Measurements from ENCODE around the gene PHKA2.
"Not testable (repeated sequence)": the region's sequence is repeated elsewhere in the genome, so short reads cannot be mapped to it uniquely, and the experiment has no call there.

The PHKA2 gene

GRCh38 chrX:18995221-18995620, 11.3 kb upstream of the PHKA2 start:
- Mint-ChIP-seq H3K4me3 (no peak overlapping the region), H3K27me3 (peaks cover 16% of the 10 kb centered on the region), H3K27ac (no peak overlapping the region), H3K4me1 (ENCODE audit: low read depth) (no peaks in the 10 kb centered on the region), H3K36me3 (ENCODE audit: low read depth) (no peaks in the 10 kb centered on the region), H3K9me3 (no peaks in the 10 kb centered on the region)
- DNase-seq: no peak

- Mint-ChIP-seq H3K27me3 (peaks cover 16% of the 10 kb centered on the region), H3K4me3 (no peak overlapping the region), H3K36me3 (ENCODE audit: low read depth) (no peaks in the 10 kb centered on the region), H3K27ac (no peak overlapping the region), H3K9me3 (no peaks in the 10 kb centered on the region), H3K4me1 (ENCODE audit: low read depth) (no peaks in the 10 kb centered on the region)
- no peak for DNase-seq
Measured at GRCh38 chrX:18994713-18995112, 10.8 kb upstream of the PHKA2 start.

GRCh38 chrX:18992829-18993228, 8.9 kb upstream of the PHKA2 start:
- H3K27ac Mint-ChIP-seq: no peak overlapping the region
- H3K36me3 Mint-ChIP-seq (ENCODE audit: low read depth): no peaks in the 10 kb centered on the region
- H3K4me1 Mint-ChIP-seq (ENCODE audit: low read depth): no peaks in the 10 kb centered on the region
- H3K27me3 Mint-ChIP-seq: peaks cover 12% of the 10 kb centered on the region
- no peak for DNase-seq
- H3K4me3 Mint-ChIP-seq: no peak overlapping the region
- no peaks in the 10 kb centered on the region for H3K9me3 Mint-ChIP-seq

DNA sequence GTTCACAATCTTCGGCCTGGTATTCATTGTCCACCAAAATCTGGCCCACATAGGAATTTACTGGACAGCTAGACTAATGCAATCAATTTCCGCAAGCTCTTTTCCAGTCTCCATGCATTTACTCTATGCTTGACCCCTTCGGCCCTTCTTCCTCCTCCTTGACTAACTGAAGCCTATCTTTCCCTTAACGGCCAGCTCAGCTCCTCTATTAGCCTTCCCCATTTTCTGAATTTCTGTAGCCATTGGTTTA, 1.2 kb upstream of the PHKA2 start:
- Mint-ChIP-seq H3K27ac (peak overlapping the region; percentile 94), H3K4me1 (ENCODE audit: low read depth) (peaks cover 22% of the 10 kb centered on the region), H3K4me3 (peak overlapping the region; percentile 81), H3K9me3 (no peaks in the 10 kb centered on the region), H3K36me3 (ENCODE audit: low read depth) (no peaks in the 10 kb centered on the region), H3K27me3 (peaks cover 18% of the 10 kb centered on the region)
- no peak for DNase-seq

- no peaks in the 10 kb centered on the region for H3K36me3 Mint-ChIP-seq (ENCODE audit: low read depth)
- H3K4me1 Mint-ChIP-seq (ENCODE audit: low read depth): peaks cover 22% of the 10 kb centered on the region
- no peaks in the 10 kb centered on the region for H3K9me3 Mint-ChIP-seq
- H3K27me3 Mint-ChIP-seq: peaks cover 18% of the 10 kb centered on the region
- H3K4me3 Mint-ChIP-seq: peak overlapping the region; percentile 81
- H3K27ac Mint-ChIP-seq: peak overlapping the region; percentile 94
- peak; percentile 89 for DNase-seq
Measured at GRCh38 chrX:18984381-18985185, 669 bp upstream of the PHKA2 start.

DNA sequence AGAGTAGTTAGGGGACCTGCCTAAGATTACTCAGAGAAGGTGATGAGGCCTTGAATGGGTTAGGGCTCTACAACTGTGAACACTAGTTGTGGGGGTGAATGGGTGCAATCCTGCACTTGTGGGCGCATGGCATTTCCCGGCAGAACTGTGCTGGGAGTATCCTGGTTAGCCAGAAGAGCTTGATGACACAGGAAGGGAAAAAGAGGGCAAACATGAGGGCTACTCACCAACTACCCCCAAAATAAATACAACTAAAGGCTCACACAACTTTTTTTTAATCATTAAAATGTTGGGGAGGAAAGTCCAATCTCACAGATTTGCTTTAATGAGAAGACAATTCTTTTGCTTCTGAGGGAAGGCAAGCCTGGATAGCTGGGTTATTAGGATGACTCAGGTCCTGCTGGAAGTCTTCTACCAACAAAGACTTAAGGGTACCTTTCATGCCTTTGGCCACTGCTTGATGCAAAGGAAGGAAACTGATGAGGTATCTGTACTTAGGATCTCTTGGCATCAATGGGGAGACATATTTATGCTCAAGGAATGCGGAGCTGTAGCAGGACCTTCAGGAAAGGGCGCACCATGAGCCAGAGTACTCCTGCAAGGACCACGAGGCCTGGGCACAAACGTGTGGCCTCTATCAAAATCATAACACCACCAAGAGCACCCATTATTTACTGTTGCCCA, 2.6 kb downstream of the PHKA2 start:
- Mint-ChIP-seq H3K27ac (no peak overlapping the region), H3K27me3 (peaks cover 14% of the 10 kb centered on the region), H3K4me3 (no peak overlapping the region), H3K4me1 (ENCODE audit: low read depth) (peaks cover 22% of the 10 kb centered on the region), H3K9me3 (no peaks in the 10 kb centered on the region), H3K36me3 (ENCODE audit: low read depth) (no peaks in the 10 kb centered on the region)
- DNase-seq: no peak

DNA sequence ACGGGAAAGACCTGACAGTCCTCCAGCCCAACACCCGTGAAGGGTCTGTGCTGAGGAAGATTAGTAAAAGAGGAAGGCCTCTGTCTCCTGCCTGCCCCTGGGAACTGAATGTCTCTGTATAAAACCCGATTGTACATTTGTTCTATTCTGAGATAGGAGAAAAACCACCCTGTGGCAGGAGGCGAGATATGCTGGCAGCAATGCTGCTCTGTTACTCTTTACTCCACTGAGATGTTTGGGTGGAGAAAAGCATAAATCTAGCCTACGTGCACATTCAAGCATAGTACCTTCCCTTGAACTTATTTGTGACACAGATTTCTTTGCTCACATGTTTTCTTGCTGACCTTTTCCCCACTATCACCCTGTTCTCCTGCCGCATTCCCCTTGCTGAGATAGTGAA, 3.7 kb downstream of the PHKA2 start:
- H3K36me3 Mint-ChIP-seq (ENCODE audit: low read depth); DNase-seq; H3K4me3 Mint-ChIP-seq; H3K9me3 Mint-ChIP-seq; H3K27ac Mint-ChIP-seq: not testable (repeated sequence)
- peaks cover 14% of the 10 kb centered on the region for H3K27me3 Mint-ChIP-seq
- peaks cover 19% of the 10 kb centered on the region for H3K4me1 Mint-ChIP-seq (ENCODE audit: low read depth)

GRCh38 chrX:18974993-18975392, 8.9 kb downstream of the PHKA2 start:
- Mint-ChIP-seq H3K4me3 (no peak overlapping the region), H3K27me3 (peaks cover 4% of the 10 kb centered on the region), H3K4me1 (ENCODE audit: low read depth) (no peaks in the 10 kb centered on the region), H3K36me3 (ENCODE audit: low read depth) (no peaks in the 10 kb centered on the region), H3K27ac (no peak overlapping the region), H3K9me3 (no peaks in the 10 kb centered on the region)
- no peak for DNase-seq

DNA sequence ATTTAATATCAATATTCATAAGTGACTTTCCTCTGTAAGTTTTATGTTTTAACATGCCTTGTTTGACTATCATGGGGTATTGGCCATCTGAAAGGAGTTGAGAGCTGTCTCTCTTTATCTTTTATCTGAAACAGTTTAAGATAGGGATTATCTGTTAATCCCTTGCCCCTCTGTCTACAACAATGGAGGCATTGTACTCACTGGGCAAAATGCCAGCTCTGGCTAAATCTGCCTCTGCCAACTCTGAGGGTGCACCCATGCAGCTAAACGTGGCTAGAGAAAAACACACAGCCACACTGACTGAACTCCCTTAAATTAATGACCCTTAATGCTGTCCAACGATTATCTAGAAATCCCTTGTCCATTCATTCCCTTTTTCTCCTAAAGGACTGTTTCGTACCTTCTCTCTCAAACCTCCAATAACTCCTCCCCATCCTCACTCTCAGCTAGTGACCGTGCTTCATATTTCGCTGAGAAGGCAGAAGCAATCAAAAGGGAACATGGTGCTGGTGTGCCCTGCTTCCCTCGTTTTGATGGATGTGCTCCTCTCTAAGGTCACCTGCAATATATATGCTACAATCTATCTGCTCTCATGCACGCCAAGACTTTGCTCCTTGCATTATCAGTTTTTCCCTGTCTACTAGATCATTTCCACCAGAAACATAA, 10.3 kb downstream of the PHKA2 start:
- Mint-ChIP-seq H3K36me3 (ENCODE audit: low read depth) (no peaks in the 10 kb centered on the region), H3K27me3 (peaks cover 4% of the 10 kb centered on the region), H3K27ac (no peak overlapping the region), H3K4me1 (ENCODE audit: low read depth) (no peaks in the 10 kb centered on the region), H3K9me3 (no peaks in the 10 kb centered on the region), H3K4me3 (no peak overlapping the region)
- DNase-seq: no peak

DNA sequence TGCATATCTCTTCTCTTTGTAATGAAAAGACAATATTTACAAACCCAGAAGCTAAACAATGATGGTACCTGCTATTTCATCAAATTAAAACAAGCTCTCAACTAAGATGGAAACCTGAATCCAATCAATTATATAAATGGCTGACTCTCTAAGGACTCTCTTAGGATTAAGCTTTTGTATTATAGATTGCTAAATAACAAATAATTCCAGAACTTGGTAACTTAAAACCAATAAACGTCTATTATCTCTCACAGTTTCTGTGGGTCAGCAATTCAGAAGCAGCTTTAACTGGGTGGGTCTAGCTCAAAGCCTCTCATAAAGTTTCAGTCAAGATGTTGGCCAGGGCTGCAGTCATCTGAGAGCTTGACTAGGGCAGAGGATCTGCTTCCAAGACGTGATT, 12.4 kb downstream of the PHKA2 start:
- H3K27me3 Mint-ChIP-seq: peaks cover 4% of the 10 kb centered on the region
- no peak overlapping the region for H3K4me3 Mint-ChIP-seq
- no peaks in the 10 kb centered on the region for H3K36me3 Mint-ChIP-seq (ENCODE audit: low read depth)
- H3K9me3 Mint-ChIP-seq: no peaks in the 10 kb centered on the region
- DNase-seq: no peak
- H3K4me1 Mint-ChIP-seq (ENCODE audit: low read depth): no peaks in the 10 kb centered on the region
- no peak overlapping the region for H3K27ac Mint-ChIP-seq

DNA sequence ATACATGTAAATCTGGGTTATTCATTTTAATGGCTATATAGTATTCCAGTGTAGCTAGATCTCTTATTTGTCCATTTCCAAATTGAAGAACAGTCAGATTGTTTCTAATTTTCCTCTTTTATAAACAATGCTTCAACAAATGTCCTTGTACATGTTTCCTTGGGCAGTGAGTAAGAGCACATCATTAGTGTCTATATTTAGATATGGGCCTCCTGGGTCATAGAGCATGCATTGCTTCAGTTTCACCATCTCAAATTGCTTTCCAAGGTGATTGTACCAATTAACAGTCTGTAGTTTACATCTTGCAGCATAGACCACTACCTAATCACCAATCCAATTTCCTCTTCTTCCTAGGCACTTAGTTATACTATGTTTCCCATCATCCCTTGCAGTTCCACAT, 13.4 kb downstream of the PHKA2 start:
- no peaks in the 10 kb centered on the region for H3K9me3 Mint-ChIP-seq
- H3K4me3 Mint-ChIP-seq: no peak overlapping the region
- no peaks in the 10 kb centered on the region for H3K4me1 Mint-ChIP-seq (ENCODE audit: low read depth)
- no peak overlapping the region for H3K27ac Mint-ChIP-seq
- no peak for DNase-seq
- no peaks in the 10 kb centered on the region for H3K36me3 Mint-ChIP-seq (ENCODE audit: low read depth)
- peaks cover 2% of the 10 kb centered on the region for H3K27me3 Mint-ChIP-seq

DNA sequence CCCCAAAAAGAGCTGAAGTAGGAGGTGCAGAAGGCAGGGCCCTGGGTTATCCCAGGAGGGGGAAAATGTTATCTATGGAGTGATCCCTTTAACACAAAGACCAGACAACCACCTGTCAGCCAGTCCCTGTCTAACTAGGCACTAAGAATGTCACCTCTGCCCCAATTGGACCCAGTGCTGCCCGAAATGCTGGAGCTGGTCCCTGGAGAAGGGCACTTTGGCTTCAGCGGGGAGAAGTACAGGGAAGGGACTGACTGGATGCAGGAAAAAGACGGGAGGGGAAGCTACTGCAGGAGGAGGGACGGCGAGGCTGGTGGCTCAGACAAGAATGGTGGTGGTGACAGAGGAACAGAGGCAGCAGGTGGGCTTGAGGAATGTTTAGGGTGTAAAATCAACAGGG, 17.3 kb downstream of the PHKA2 start:
- Mint-ChIP-seq H3K4me3 (no peak overlapping the region), H3K27ac (no peak overlapping the region), H3K27me3 (no peaks in the 10 kb centered on the region), H3K36me3 (ENCODE audit: low read depth) (no peaks in the 10 kb centered on the region), H3K4me1 (ENCODE audit: low read depth) (peaks cover 12% of the 10 kb centered on the region), H3K9me3 (no peaks in the 10 kb centered on the region)
- no peak for DNase-seq

DNA sequence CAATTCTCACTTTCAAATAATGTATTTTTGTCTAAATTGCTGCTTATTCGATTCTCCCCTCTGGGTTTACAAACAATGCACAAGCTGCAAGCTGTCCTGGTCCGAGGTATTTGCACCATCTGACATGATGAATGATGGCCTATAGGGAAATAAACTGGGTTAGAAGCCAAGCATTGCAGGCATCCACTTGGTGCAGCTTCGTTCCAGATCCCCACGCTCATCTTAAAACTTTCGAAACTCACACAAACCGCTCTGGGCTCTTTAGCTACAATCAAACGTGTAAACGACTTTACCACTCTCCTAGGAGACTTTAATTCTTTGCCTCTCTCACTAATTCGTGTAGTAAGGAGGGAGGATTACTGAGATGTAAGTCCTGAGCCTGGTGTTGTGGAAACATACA, 19.0 kb downstream of the PHKA2 start:
- H3K4me1 Mint-ChIP-seq (ENCODE audit: low read depth): peaks cover 15% of the 10 kb centered on the region
- no peak for DNase-seq
- H3K27me3 Mint-ChIP-seq: peaks cover 8% of the 10 kb centered on the region
- H3K4me3 Mint-ChIP-seq: no peak overlapping the region
- no peak overlapping the region for H3K27ac Mint-ChIP-seq
- no peaks in the 10 kb centered on the region for H3K9me3 Mint-ChIP-seq
- H3K36me3 Mint-ChIP-seq (ENCODE audit: low read depth): no peaks in the 10 kb centered on the region

DNA sequence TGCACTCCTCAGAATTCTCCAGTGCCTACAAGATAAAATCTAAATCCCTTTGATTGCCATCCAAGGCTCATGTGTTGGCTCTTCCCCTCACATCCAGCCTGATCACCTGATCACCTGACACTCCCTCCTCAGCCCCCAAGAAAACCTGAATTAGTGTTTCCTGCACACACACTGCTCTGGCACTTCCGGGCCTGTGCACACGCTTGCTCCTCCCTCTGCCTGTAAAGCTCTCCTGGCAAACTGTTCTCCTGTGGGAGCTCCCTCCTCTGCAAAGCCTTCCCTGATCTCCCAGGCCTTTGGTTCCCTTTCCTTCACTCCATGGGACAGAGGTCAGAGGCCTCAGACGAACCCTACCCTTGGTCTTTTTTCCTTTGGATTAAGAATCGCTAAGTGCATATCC, 19.9 kb downstream of the PHKA2 start:
- Mint-ChIP-seq H3K9me3 (no peaks in the 10 kb centered on the region), H3K27me3 (peaks cover 14% of the 10 kb centered on the region), H3K36me3 (ENCODE audit: low read depth) (no peaks in the 10 kb centered on the region), H3K4me3 (no peak overlapping the region), H3K4me1 (ENCODE audit: low read depth) (peaks cover 15% of the 10 kb centered on the region), H3K27ac (no peak overlapping the region)
- DNase-seq: no peak

GRCh38 chrX:18962329-18962728, 21.6 kb downstream of the PHKA2 start:
- peaks cover 15% of the 10 kb centered on the region for H3K27me3 Mint-ChIP-seq
- no peak for DNase-seq
- H3K9me3 Mint-ChIP-seq: no peaks in the 10 kb centered on the region
- no peak overlapping the region for H3K27ac Mint-ChIP-seq
- H3K36me3 Mint-ChIP-seq (ENCODE audit: low read depth): no peaks in the 10 kb centered on the region
- no peak overlapping the region for H3K4me3 Mint-ChIP-seq
- H3K4me1 Mint-ChIP-seq (ENCODE audit: low read depth): peaks cover 15% of the 10 kb centered on the region

Measured in activated T-cell treated with anti-CD3 and anti-CD28 coated beads, Interleukin-2, amount 50 U/mL, for 24 hours (primary cell).